HepG2 (cell line): ENCODE data around the gene MBD3L2B. TPM values are rescaled to one million over a fixed set of nuclear protein-coding genes. Genes with fewer than 3 reads are reported as not detected.
A peak's percentile ranks its signal among the peaks of the same experiment; 100 is the strongest.

Experiments used
- ATAC-seq: fragments of 200-7000 bp; cut with Tn5 transposase; 3 replicates; pipeline ENCODE4 v1.9.1; 2020; ENCODE audit warnings: mild to moderate bottlenecking, moderate library complexity
- BruUV-seq: library from RNA; stranded (reverse); fragments of 400-500 nt; replicated peaks from 2 replicates; lab custom pipeline; 2021; lab: Mats Ljungman, UMichigan
- CTCF ChIA-PET: fragments of 300-600 bp; formaldehyde crosslinking; extraction: SDS; loops from one replicate; lab custom pipeline; 2021; ENCODE audit warnings: low total read pairs, inconsistent platforms, low intra/inter-chr PET ratio; lab: Yijun Ruan, JAX
- POLR2A ChIA-PET: fragments of 350-600 bp; sonication (Branson Sonifier 250); formaldehyde crosslinking; loops from one replicate; lab custom pipeline; 2020; ENCODE audit warnings: antibody characterized with exemption, inconsistent platforms; lab: Yijun Ruan, JAX
- DNase-seq: peaks from one replicate; pipeline ENCODE4 v3.0.0-alpha.2; 2015; ENCODE audit warnings: low spot score
- FAIRE-seq: peaks from 3 replicates; lab custom pipeline; 2011; peaks lifted over from hg19 to GRCh38; lab: Jason Lieb, UNC
- H2AFZ ChIP-seq: one replicate; pipeline ENCODE4 v1.6.1; 2011; ENCODE audit warnings: low read length, inconsistent platforms
- H3K27ac ChIP-seq: fragments of 300-600 bp; 3 replicates; pipeline ENCODE4 v1.8.0; 2011; ENCODE audit warnings: mixed run types, mild to moderate bottlenecking, mixed read lengths, low read length, inconsistent platforms; ENCODE audit not compliant: insufficient read depth; ENCODE audit errors: extremely low read length
- H3K27me3 ChIP-seq, 2 experiments: fragments of 200-600 bp in 1 of 2; 2 replicates in 1 of 2; 3 replicates in 1 of 2; pipeline versions ENCODE4 v1.6.0 to v1.8.0; 2011; ENCODE audit warnings: low read length in 2 of 2, mild to moderate bottlenecking in 2 of 2, moderate library complexity in 2 of 2, inconsistent platforms in 1 of 2; ENCODE audit not compliant: insufficient read depth in 2 of 2, control insufficient read depth in 1 of 2
- H3K36me3 ChIP-seq, 2 experiments: fragments of 200-600 bp in 1 of 2; replicated peaks in 1 of 2; 2 replicates in 1 of 2; 3 replicates in 1 of 2; pipeline versions ENCODE4 v1.5.1 to v1.8.0; 2011; ENCODE audit warnings: low read length in 2 of 2, inconsistent platforms in 1 of 2; ENCODE audit not compliant: insufficient read depth in 2 of 2, control insufficient read depth in 1 of 2
- H3K4me1 ChIP-seq: 2 replicates; pipeline ENCODE4 v1.5.1; 2012; ENCODE audit warnings: low read length, inconsistent platforms; ENCODE audit not compliant: insufficient read depth
- H3K4me2 ChIP-seq: 2 replicates; pipeline ENCODE4 v1.6.0; 2011; ENCODE audit warnings: low read depth, low read length, inconsistent platforms
- H3K4me3 ChIP-seq, 3 experiments: fragments of 200-600 bp in 1 of 3; sonication (generic), shearing (Covaris generic) in 1 of 3; replicated peaks in 1 of 3; 2 replicates each; pipeline ENCODE4 v1.5.1; 2011 to 2016; ENCODE audit warnings: low read length in 3 of 3, inconsistent platforms in 2 of 3, low read depth in 2 of 3, mild to moderate bottlenecking in 2 of 3, control low read depth in 1 of 3, mixed read lengths in 1 of 3; ENCODE audit not compliant: insufficient read depth in 1 of 3
- H3K79me2 ChIP-seq: one replicate; pipeline ENCODE4 v1.6.1; 2011; ENCODE audit warnings: low read length, inconsistent platforms; ENCODE audit not compliant: insufficient read depth
- H3K9ac ChIP-seq: 2 replicates; pipeline ENCODE4 v1.6.0; 2011; ENCODE audit warnings: mild to moderate bottlenecking, low read depth, low read length, inconsistent platforms; ENCODE audit not compliant: insufficient read depth
- H3K9me3 ChIP-seq: 2 replicates; pipeline ENCODE4 v1.5.1; 2012; ENCODE audit warnings: mild to moderate bottlenecking, low read length
- H4K20me1 ChIP-seq: 2 replicates; pipeline ENCODE4 v1.6.0; 2011; ENCODE audit warnings: inconsistent platforms, mild to moderate bottlenecking, low read length, moderate library complexity; ENCODE audit not compliant: insufficient read depth
- ARNTL ChIP-seq: sonication (generic); formaldehyde crosslinking; IDR thresholded peaks from 2 replicates; pipeline ENCODE4 v1.4.0; 2020; ENCODE audit warnings: mild to moderate bottlenecking, missing genetic modification reagents
- JARID2 ChIP-seq: sonication (generic); formaldehyde crosslinking; IDR thresholded peaks from 2 replicates; pipeline ENCODE4 v1.8.1; 2023; ENCODE audit warnings: missing genetic modification reagents, inconsistent platforms; ENCODE audit not compliant: insufficient replicate concordance
- KLF15 ChIP-seq: sonication (generic); formaldehyde crosslinking; IDR thresholded peaks from 2 replicates; pipeline ENCODE4 v1.8.1; 2023; ENCODE audit warnings: borderline replicate concordance, mild to moderate bottlenecking, inconsistent platforms, missing genetic modification reagents, mixed read lengths
- NFYC ChIP-seq: IDR thresholded peaks from 2 replicates; pipeline ENCODE4 v1.6.1; 2016; ENCODE audit warnings: missing genetic modification reagents, missing compliant biosample characterization
- USF2 ChIP-seq, 2 experiments: sonication (generic) in 1 of 2; formaldehyde crosslinking in 1 of 2; IDR thresholded peaks; 2 replicates each; pipeline versions ENCODE4 v1.5.1 to v1.6.1; 2011 to 2020; ENCODE audit warnings: borderline replicate concordance in 1 of 2, low read depth in 1 of 2, low read length in 1 of 2, mild to moderate bottlenecking in 1 of 2, missing genetic modification reagents in 1 of 2, moderate library complexity in 1 of 2
- ZBTB25 ChIP-seq: IDR thresholded peaks from 2 replicates; pipeline ENCODE4 v1.6.1; 2018; ENCODE audit warnings: missing genetic modification reagents
- ZNF746 ChIP-seq: sonication (generic); formaldehyde crosslinking; IDR thresholded peaks from 2 replicates; pipeline ENCODE4 v1.8.0; 2022; ENCODE audit warnings: mild to moderate bottlenecking, missing genetic modification reagents
- WGBS: methylation state at CpG from one replicate; pipeline ENCODE4 v1.1.6; 2017; ENCODE audit warnings: low lambda C conversion rate; 5-methylcytosine and 5-hydroxymethylcytosine counted together
- in situ Hi-C: cut with HindIII; loops from 2 replicates; pipeline ENCODE4 v1.10.0; 2017; ENCODE audit warnings: low pct_unique_long_range_greater_than_20kb; ENCODE audit not compliant: extremely low pct_ligation_motif_present
- intact Hi-C: fragments of 100-400 bp; cut with micrococcal nuclease; formaldehyde crosslinking; loops from one replicate; pipeline ENCODE4 v1.10.0; 2022; ENCODE audit not compliant: unreplicated experiment
- polyA plus RNA-seq, 8 experiments: library from polyadenylated mRNA; depleted of rRNA in 3 of 8; stranded (reverse) in 7 of 8; unstranded in 1 of 8; fragments of >200 nt; fragmentation: Illumina TruSeq in 4 of 8; extraction: Trizol in 4 of 8; gene quantifications; 2 replicates each; pipeline versions ENCODE4 v1.2.1 to v1.2.3, GENCODE V29; 2011 to 2016; ENCODE audit warnings: low read depth in 4 of 8, missing spikeins in 1 of 8, mixed read lengths in 1 of 8; ENCODE audit not compliant: insufficient read depth in 1 of 8
- total RNA-seq, 5 experiments: library from RNA; depleted of rRNA; stranded (reverse); fragments of >200 nt; fragmentation: Illumina TruSeq; extraction: Trizol; gene quantifications; 2 replicates each; pipeline ENCODE4 v1.2.3, GENCODE V29; 2016; ENCODE audit warnings: low read depth in 1 of 5
- TF ChIP-seq, protein P1 (sequence below): sonication (generic); formaldehyde crosslinking; IDR thresholded peaks from 2 replicates; pipeline ENCODE4 v1.4.0; 2020; ENCODE audit warnings: low read depth, mild to moderate bottlenecking, missing genetic modification reagents

MBD3L2B gene
- total and polyA plus RNA-seq, 2 of the 13 experiments (the other 11 are each of a cell fraction or from before 2014, with no cell fraction given), result not detected

DNA sequence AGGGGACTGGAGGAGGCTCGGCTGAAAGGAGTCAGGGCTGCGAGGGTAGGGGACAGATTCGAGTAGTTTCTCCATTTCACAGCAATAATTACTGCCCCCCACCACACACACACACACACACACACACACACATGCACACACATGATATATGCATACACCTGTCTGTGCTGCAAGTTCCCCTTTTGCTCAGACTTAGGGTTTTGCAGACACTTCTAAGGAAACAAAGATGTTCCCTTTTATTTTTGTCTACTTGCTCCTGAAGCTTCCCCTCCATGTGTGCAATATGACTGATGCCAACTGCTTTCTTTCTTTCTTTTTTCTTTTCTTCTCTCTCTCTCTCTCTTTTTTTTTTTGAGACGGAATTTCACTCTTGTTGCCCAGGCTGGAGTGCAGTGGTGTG is 13.4 kb downstream of the MBD3L2B start:
- BruUV-seq, result no TSS peak
- Histone ChIP-seq H3K4me2 (no peak overlapping the region), H4K20me1 (no peaks in the 10 kb centered on the region), H2AFZ (no peak overlapping the region), H3K4me3 (no peak overlapping the region), H3K27ac (no peak overlapping the region), H3K9ac (no peak overlapping the region), H3K27me3 (no peaks in the 10 kb centered on the region), H3K79me2 (no peaks in the 10 kb centered on the region), H3K9me3 (no peaks in the 10 kb centered on the region), H3K4me1 (no peaks in the 10 kb centered on the region), H3K36me3 (no peaks in the 10 kb centered on the region)
- DNase-seq (no peak), FAIRE-seq (no peak), ATAC-seq (no peak)
- in situ Hi-C loops, result no loop called here
- POLR2A ChIA-PET, result no interaction called here
- WGBS, result 0% methylated on average over 4 of the region's 4 CpGs
- intact Hi-C loops, result no loop called here
- no peak for TF ChIP-seq ARNTL
- TF ChIP-seq ZNF746, result no peak
- CTCF ChIA-PET, result no interaction called here

DNA sequence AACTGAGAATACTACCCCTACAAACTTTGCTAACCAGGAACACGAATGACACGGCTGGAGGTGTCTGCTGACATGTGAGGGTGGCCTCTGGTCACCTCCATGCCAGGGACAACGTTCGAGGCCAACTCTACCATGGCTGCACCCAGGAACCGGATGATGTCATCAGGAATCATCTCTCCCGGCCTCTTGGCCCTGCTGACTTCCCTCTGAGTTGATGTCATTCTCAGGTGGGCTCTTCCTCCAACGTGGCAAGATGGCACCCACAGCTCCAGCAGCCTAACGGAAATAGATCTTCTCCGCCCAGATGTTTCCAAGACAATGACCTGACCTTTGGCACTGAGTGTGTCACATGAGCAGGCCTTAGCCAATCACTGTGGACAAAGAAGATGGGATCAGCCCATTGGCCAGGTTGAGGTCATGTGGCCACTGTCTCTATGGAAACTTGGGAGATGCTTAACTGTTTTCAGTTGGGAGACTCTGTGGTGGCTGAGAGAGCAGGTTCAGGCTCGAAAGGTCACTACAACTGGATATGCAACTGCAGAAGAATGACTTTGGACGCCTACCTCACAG is 15.0 kb downstream of the MBD3L2B start:
- POLR2A ChIA-PET, result no interaction called here
- BruUV-seq, result no TSS peak
- no peak overlapping the region for H2AFZ ChIP-seq

More for the DNA sequence above, 15.0 kb downstream of the MBD3L2B start:
- Histone ChIP-seq H3K4me1 (no peaks in the 10 kb centered on the region), H3K4me2 (no peak overlapping the region), H3K27ac (no peak overlapping the region), H3K27me3 (no peaks in the 10 kb centered on the region), H3K9ac (no peak overlapping the region), H3K79me2 (no peaks in the 10 kb centered on the region), H3K36me3 (no peaks in the 10 kb centered on the region), H3K4me3 (no peak overlapping the region), H4K20me1 (no peaks in the 10 kb centered on the region), H3K9me3 (no peaks in the 10 kb centered on the region)
- no peak for DNase-seq
- FAIRE-seq, result no peak
- TF ChIP-seq USF2 (IDR thresholded peaks at IDR 0.05; ENCODE audit: low read depth, low read length), result 0 out of 2 replicates have a peak, but pooled peaks have one; percentile 38
- TF ChIP-seq USF2 (CRISPR knock-in tag; IDR thresholded peaks at IDR 0.05; ENCODE audit: borderline replicate concordance), result no peak
- no peak for TF ChIP-seq JARID2 (CRISPR knock-in tag)
- TF ChIP-seq ZBTB25, result no peak
- TF ChIP-seq KLF15 (CRISPR knock-in tag), result no peak
- TF ChIP-seq, protein P1, sequence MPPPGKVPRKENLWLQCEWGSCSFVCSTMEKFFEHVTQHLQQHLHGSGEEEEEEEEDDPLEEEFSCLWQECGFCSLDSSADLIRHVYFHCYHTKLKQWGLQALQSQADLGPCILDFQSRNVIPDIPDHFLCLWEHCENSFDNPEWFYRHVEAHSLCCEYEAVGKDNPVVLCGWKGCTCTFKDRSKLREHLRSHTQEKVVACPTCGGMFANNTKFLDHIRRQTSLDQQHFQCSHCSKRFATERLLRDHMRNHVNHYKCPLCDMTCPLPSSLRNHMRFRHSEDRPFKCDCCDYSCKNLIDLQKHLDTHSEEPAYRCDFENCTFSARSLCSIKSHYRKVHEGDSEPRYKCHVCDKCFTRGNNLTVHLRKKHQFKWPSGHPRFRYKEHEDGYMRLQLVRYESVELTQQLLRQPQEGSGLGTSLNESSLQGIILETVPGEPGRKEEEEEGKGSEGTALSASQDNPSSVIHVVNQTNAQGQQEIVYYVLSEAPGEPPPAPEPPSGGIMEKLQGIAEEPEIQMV (CRISPR knock-in tag), result no peak
- TF ChIP-seq NFYC (CRISPR knock-in tag), result peak; percentile 20; the same call in 1 of the 2 replicates
- intact Hi-C loops, result no loop called here
- 30% methylated on average over 4 of the region's 11 CpGs for WGBS
- in situ Hi-C loops, result no loop called here
- CTCF ChIA-PET, result no interaction called here
- ATAC-seq, result no peak
